NCI-H2227 treated with DMSO at 0.1 percent for 48 hours (cell line): ENCODE data around the gene MRPL50.

Experiments used
- DNase-seq: peaks from one replicate; lab custom pipeline; 2025; lab: John Stamatoyannopoulos, UW

Gene MRPL50

GRCh38 chr9:101398068-101398929 is at the start of gene MRPL50, which contains the start of gene ZNF189:
TSS of gene MRPL50 (minus strand) at chr9:101398618. CDS start at chr9:101398592, 26 bp downstream.
TSS of gene ZNF189 (plus strand) at chr9:101398851. CDS start at chr9:101399157, 306 bp downstream.
- DNase-seq, result peak; percentile 90

GRCh38 chr9:101446732-101447131 is 48.3 kb upstream of the MRPL50 start:
- DNase-seq, result no peak

- DNase-seq, result no peak
Measured at GRCh38 chr9:101445353-101446029, 47.1 kb upstream of the MRPL50 start.

- no peak for DNase-seq
Measured at GRCh38 chr9:101443364-101443771, 45.0 kb upstream of the MRPL50 start.

GRCh38 chr9:101442736-101443135 is 44.3 kb upstream of the MRPL50 start:
- no peak for DNase-seq

- no peak for DNase-seq
Measured at GRCh38 chr9:101442318-101442717, 43.9 kb upstream of the MRPL50 start.

- no peak for DNase-seq
Measured at GRCh38 chr9:101440714-101441230, 42.4 kb upstream of the MRPL50 start.

GRCh38 chr9:101438523-101438922 is 40.1 kb upstream of the MRPL50 start:
- no peak for DNase-seq

GRCh38 chr9:101437806-101438232 is 39.4 kb upstream of the MRPL50 start:
- no peak for DNase-seq

- DNase-seq, result no peak
Measured at GRCh38 chr9:101435601-101436079, 37.2 kb upstream of the MRPL50 start, which contains the start of gene ALDOB. TSS of gene ALDOB (minus strand) at chr9:101435774. CDS start at chr9:101430887, 4,887 bp downstream.

- DNase-seq, result no peak
Measured at GRCh38 chr9:101434998-101435397, 36.6 kb upstream of the MRPL50 start.

- no peak for DNase-seq
Measured at GRCh38 chr9:101433229-101433628, 34.8 kb upstream of the MRPL50 start.

GRCh38 chr9:101432740-101433139 is 34.3 kb upstream of the MRPL50 start:
- no peak for DNase-seq

- no peak for DNase-seq
Measured at GRCh38 chr9:101432171-101432570, 33.8 kb upstream of the MRPL50 start.

- DNase-seq, result no peak
Measured at GRCh38 chr9:101429736-101430135, 31.3 kb upstream of the MRPL50 start.

GRCh38 chr9:101428909-101429308 is 30.5 kb upstream of the MRPL50 start:
- no peak for DNase-seq

- DNase-seq, result no peak
Measured at GRCh38 chr9:101427957-101428655, 29.7 kb upstream of the MRPL50 start.

- no peak for DNase-seq
Measured at GRCh38 chr9:101427358-101427757, 28.9 kb upstream of the MRPL50 start.

- DNase-seq, result no peak
Measured at GRCh38 chr9:101421653-101422065, 23.2 kb upstream of the MRPL50 start.

- no peak for DNase-seq
Measured at GRCh38 chr9:101419863-101420262, 21.4 kb upstream of the MRPL50 start.

- DNase-seq, result no peak
Measured at GRCh38 chr9:101418518-101419430, 20.4 kb upstream of the MRPL50 start.
